ENCODE measurements around the gene MAP3K21. TPM values are rescaled to one million over a fixed set of nuclear protein-coding genes. Genes with fewer than 3 reads are reported as not detected.

MAP3K21 gene
- total and polyA plus RNA-seq, 2 of the 4 experiments (the other 2 are of a cell fraction): 0.15 to 0.18 TPM

- dilution Hi-C loops (cut with HindIII; ENCODE audit: low sequenced_read_pairs, unreplicated experiment): no loop called here
- intact Hi-C loops (cut with micrococcal nuclease): no loop called here
These were observed 29.1 kb downstream of the MAP3K21 start for GRCh38 chr1:233356705-233356987.

More at GRCh38 chr1:233356705-233356987, 29.1 kb downstream of the MAP3K21 start:
- Histone ChIP-seq H3K14ac (replicated peaks; ENCODE audit: low read depth, low read length) (no peak overlapping the region), H4K5ac (ENCODE audit: low read depth, low read length) (no peak overlapping the region), H3K27ac (ENCODE audit: insufficient read depth, low read length) (no peak overlapping the region), H4K20me1 (ENCODE audit: insufficient read depth, low read length) (no peaks in the 10 kb centered on the region), H3K23ac (ENCODE audit: low read depth, low read length) (no peak overlapping the region), H2AK5ac (ENCODE audit: low read depth, low read length) (no peak overlapping the region), H3K27me3 (ENCODE audit: control insufficient read depth, insufficient read depth, low read length) (no peaks in the 10 kb centered on the region), H3K4me1 (ENCODE audit: control insufficient read depth, insufficient read depth, low read length) (no peaks in the 10 kb centered on the region), H2BK5ac (ENCODE audit: low read depth, low read length, poor library complexity, severe bottlenecking) (no peak overlapping the region), H4K91ac (ENCODE audit: insufficient read depth, low read depth, low read length) (no peak overlapping the region), H3K4me2 (ENCODE audit: low read depth, low read length) (no peak overlapping the region), H3K9me1 (ENCODE audit: insufficient read depth, low read length) (no peaks in the 10 kb centered on the region), H3K79me1 (ENCODE audit: low read depth in 1 of 2, low read length in 2 of 2) (no peaks in the 10 kb centered on the region), H3K9ac (ENCODE audit: low read depth, low read length) (no peak overlapping the region), H3K56ac (ENCODE audit: extremely low read depth, insufficient read depth, low read length) (no peak overlapping the region), H3K4ac (ENCODE audit: low read depth, low read length) (no peak overlapping the region), H2AK9ac (replicated peaks; ENCODE audit: low read depth, low read length, poor library complexity) (no peak overlapping the region), H4K8ac (ENCODE audit: low read depth in 2 of 2, low read length in 2 of 2) (no peak overlapping the region), H2BK120ac (ENCODE audit: low read depth, low read length) (no peak overlapping the region), H3K18ac (ENCODE audit: low read depth, low read length) (no peak overlapping the region), H3K4me3 (ENCODE audit: insufficient read depth, low read depth, low read length) (no peak overlapping the region), H3K36me3 (ENCODE audit: control insufficient read depth, insufficient read depth, low read length) (no peaks in the 10 kb centered on the region), H2BK20ac (ENCODE audit: low read depth, low read length) (no peak overlapping the region), H2AFZ (replicated peaks; ENCODE audit: low read length, poor library complexity) (no peak overlapping the region), H3K9me3 (ENCODE audit: control insufficient read depth, insufficient read depth, low read length) (no peaks in the 10 kb centered on the region), H2BK15ac (ENCODE audit: low read depth, low read length) (no peak overlapping the region)
- BruUV-seq (replicated peaks): no TSS peak
- ChIA-PET CTCF (no interaction called here), POLR2A (ENCODE audit: unreplicated experiment) (no interaction called here)
- ATAC-seq (ENCODE audit: low read depth) (no peak), DNase-seq (no peak)
- WGBS, 2 experiments (ENCODE audit: extremely low coverage in 2 of 2, insufficient read length in 1 of 2): no CpG with 5 or more reads among the region's 3 CpGs
- in situ Hi-C loops (cut with MboI; ENCODE audit: low sequenced_read_pairs): no loop called here
- TF ChIP-seq CEBPB (IDR thresholded peaks at IDR 0.05; ENCODE audit: low read depth, low read length) (peak; percentile 71), MAFK (IDR thresholded peaks at IDR 0.05; ENCODE audit: low read depth, low read length) (no peak)
